IPS-NIHi11 (cell line): ENCODE measurements around the gene NHEJ1.

Experiments
- DNase-seq: peaks from one replicate; pipeline ENCODE4 v3.0.0; 2012; ENCODE audit warnings: mixed read lengths, low spot score

NHEJ1 gene

DNA sequence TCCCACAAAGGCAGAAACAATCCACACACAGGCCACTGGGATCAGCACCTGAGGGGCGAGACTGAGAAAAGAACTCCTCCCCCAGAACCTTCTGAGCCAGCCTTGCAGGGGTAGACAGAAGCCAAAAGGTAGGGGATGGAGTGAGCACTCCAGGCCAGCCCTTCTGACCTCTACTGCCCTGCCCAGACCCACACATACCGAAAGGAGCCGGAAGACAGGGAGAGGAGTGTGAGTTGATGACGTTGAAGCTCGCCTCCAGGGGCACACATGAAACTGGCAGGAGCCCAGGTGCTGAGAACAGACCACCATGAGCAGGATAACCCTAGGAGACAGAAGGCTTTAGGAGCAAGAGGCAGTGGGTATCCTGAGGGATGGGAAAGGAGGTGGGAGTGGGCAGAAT, 7.4 kb upstream of the NHEJ1 start:
- no peak for DNase-seq

DNA sequence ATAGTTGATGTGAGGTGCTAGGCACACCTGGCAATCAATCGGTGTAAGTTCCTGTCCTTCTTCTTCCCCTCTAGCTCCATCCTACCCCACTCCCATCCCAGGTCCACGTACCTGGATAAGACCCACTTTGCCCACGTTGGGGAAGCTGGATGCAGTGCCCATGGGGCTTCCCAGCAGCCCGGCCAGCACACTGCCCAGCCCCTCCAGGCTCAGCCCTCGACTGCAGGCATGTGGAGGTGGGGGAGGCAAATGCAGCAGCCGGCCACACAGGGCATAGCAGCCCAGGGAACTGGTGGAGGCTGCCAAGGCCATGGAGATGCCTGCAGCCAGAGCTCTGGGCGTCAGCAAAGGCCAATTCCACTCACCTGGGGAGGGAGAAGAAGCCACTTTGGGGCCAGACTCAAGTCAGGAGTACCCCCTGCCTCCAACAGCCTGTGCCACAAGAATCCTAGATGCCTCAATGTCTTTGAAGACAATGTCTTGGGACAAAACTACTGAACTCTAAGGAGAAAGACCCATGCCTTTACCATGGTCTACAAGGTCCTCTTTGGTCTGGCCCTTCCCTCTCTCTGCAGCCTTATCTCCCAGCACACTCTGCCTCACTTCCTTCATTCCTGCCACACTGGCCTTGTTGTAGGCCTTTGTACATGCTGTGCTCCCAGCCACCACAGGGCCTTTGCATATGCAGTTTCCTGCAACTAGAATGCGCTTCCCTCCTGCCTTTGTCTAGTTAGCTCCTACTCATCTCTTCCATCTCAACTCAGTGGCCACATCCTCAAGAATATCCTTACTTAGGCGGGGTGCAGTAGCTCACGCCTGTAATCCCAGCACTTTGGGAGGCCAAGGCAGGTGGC, 4.7 kb upstream of the NHEJ1 start:
- DNase-seq: no peak

DNA sequence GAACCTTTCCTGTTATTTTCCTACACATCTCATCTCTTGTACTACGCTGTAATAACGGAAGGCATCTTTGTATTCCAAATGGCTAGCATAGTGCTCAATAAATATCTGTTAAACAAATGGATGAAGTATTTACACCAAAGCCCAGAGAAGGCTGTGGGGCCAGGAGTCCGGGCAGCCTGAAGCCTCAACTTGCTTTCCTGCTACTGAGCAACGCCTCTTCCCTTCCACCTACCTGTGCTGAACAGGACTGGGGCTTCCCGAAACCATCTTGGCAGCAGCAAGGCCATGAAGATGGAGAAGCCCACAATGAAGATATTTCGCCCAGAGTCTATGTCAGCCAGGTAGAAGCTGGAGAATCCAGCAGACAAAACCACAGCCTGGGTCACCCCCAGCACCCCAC, 2.5 kb upstream of the NHEJ1 start:
- no peak for DNase-seq

DNA sequence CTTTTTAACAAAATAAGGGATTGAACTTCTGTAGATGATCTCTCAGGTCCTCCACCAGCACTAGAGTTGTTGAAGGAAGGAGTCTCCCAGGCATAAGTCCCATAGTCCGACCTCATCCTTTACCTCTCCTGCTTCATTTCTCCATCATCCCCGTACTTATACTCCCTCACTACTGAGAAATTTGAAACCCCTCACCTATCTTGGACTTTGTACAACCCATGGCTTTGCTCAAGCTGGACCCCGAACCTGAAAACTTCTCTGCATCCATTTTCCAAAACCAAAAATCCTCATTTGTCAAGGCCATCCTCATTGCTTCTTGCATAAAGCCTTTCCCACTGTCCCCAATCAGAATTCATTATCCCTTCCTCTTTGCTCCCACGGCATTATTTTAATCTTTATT, 482 bp upstream of the NHEJ1 start:
- DNase-seq: no peak

DNA sequence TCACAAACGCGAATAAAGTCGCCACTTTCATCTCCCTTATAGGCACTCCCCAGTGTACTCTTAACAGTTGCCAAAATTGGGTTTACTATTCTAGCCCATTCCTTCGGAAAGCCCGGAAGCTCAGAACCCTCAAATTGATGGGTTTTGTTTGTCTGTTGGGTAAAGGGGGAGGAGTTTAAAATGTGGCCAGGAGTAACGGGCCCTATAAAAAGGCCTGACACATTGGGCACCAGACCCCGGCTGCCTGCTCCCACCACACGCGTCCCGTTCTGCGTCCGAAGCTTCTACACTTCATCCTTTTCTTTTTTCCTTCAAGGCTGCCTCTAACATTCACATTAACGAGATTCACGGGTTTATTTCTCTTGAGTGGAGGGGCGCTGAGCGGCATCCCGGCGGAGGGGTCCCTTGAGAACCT, 837 bp downstream of the NHEJ1 start:
- DNase-seq: no peak

DNA sequence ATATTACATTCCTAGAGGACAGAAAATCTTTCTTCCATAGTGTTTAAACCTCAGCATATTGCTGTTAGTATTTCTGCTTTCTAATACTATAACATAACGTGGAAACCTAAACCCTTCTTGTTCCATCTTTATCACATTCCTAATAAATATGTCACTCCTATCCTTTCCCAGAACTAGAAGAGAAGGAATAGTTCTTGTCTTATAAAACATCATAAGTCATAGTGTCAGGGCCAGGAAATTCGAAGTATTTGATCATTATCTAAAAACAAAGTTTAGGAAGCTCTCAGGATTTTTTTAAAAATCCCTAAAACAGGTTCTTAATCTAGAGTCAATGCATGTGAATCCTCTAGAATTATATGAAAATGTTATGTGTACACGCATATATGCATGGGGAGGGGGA, 2.0 kb downstream of the NHEJ1 start:
- no peak for DNase-seq

DNA sequence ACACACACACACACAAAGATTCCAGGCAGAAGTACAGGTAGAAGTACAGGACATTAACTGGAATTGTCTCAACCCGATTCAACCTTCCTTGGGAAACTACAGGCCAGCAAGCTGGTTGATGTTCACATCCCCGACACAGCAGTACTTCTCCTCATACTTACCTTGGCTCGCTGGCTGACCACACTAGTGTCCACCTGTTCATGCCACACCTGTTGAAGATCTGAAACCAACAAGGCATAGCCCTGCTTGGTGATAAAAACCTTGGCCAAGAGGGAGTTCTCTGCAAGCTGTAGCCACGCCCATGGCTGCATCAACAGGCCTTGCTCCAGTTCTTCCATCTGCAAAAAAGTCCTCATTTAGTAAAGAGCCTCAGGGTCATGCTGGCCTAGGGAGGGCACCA, 2.6 kb downstream of the NHEJ1 start:
- no peak for DNase-seq

DNA sequence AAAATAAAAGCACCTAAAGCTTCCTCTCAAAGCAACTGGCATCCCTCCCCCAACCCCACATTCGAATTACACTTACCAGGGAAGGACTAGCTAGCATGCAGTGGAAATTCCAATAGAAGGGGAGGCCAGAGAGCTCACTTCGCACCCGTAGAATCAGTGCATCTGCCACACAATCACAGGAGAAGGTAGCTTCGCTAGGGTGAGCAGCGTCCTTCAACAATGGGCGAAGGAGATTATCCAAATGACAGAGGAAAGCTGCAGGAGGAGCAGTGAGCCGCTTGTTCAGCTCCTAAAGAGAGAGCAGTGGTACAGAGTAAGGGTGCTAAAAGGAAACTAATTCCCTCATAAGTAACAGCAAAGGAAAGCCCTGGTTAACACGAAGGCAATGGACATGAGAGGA, 3.2 kb downstream of the NHEJ1 start:
- no peak for DNase-seq

DNA sequence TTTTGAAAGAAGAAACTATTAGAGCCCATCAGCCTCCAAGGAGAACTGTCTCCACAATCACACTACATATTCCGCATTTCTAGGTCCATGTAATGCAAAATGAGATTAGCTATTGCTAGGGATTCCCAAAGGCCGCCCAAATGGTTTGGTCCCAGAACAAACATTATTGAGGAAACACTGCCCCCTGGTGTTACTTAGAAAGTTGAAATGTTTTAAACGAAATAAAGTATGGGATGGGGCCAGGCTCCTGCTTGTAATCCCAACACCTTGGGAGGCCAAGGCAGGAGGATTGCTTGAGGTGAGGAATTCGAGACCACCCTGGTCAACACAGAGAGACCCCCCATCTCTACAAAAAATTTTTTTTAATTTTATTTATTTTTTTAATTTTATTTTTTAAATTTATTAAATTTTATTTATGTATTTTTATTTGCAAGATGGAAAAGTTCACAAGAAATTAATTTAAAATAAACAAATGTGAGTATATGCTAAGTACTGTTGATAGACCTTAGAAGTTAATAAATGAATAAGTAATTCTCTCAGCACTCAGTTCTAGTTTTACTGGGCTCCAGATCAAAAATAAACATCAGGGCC, 5.5 kb downstream of the NHEJ1 start:
- DNase-seq: peak; percentile 70

DNA sequence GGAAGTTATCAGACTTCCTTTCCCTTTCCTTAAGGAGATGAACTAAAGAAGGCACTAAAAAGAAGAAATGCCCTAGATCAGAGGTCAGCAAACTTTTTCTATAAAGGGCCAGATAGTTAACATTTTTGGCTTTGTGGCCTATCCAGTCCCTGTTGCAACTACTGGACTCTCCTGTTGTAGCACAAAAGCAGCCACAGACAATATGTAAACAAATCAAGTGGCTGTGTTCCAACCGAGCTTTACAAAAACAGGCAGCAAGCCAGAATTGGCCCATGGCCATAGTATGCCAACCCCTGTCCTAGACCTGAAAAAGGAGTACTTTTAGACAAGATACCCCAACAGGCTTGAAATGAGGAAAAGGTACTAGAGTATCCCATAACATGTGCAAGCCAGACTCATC, 10.9 kb downstream of the NHEJ1 start:
- DNase-seq: no peak

DNA sequence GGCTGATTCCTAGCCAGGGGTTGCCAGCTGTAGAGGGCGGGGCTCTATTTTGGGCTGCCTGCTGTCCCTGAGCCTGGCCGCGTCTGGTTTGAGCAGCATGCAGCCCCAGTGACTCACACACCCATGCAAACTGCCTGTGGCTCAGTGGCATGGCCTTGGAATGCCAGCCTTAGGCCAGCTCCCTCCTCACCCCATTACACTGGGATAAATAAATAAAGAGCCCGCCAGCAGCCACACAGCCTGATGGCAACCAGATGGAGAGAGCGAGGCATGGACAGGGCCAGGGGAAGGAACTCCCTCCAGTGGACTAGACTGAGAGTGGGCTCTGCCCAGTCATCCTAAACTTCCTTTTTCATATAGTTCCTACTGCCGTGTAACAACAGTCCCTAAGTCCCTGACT, 18.3 kb downstream of the NHEJ1 start:
- no peak for DNase-seq

DNA sequence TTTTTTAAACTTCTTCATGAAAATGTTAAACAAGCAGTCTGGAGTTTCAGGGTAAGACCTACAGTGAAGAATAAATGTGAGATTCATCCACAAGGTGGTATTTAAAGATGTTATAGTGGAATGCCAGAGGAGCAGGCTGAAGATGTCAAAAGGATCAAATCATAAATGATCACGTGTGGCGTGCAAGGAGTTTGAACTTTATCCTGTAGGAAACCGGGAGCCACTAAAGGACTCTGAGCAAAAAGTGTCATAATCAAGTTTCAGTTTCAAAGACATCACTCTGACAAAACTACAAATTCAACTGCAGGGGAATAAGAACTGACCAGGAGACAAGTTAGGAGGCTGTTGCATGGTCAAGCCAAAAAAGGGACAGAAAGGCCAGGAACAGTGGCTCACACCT, 19.9 kb downstream of the NHEJ1 start:
- no peak for DNase-seq

DNA sequence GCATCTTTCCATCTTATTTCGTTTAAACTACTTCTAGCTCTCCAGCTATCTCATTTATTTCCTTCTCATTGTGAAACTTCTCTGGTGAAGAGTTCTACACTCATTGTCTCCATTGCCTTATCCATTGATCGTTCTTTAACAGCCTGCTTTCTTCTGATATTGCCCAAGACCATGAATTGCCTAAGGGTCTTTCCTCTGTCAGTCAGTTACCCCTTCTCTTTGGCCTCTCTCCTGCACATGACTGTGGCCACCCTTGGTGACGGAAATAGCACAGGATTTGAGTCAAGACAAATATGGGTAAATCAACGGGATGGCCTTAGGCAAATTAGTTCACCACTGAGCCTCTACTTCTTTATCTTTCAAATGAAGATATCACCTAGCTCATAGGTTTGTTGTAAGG, 26.6 kb downstream of the NHEJ1 start:
- DNase-seq: no peak

DNA sequence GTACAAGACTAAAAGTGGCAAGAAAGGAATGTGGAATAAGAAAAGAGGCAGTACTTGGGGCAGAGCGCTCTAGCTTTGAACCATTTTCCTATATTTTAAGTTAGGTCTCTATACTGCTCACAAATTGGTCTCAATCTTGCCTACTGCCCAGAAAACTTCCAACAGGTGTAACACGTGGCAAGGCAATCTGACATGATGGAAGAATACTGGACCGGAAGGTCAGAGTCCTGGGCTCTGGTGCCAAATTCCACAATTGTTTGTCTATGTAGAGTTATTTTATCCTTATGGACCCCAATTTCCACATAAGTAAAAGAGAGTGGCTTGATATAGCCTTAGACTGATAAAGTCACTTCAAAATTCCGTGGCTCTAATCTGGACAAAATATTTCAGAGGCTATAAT, 28.9 kb downstream of the NHEJ1 start:
- DNase-seq: no peak

DNA sequence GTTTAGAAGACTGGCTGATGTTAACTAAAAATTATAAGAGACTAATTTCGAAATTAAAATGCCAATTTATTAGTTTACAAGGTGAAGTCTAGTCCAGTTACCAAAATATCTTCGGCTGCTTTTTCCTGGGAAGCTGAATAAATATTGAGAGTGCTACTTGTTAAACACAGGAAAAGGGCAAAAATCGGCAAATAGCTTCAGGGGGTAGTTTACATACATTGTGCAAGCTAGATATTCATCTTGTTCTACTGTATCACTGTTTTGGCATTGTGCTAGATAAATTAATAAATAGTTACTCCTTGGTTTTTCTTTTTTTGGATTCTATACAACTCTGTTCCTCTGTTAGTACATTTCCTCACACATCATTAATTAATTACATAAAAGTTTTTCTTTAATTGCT, 29.3 kb downstream of the NHEJ1 start:
- DNase-seq: no peak

DNA sequence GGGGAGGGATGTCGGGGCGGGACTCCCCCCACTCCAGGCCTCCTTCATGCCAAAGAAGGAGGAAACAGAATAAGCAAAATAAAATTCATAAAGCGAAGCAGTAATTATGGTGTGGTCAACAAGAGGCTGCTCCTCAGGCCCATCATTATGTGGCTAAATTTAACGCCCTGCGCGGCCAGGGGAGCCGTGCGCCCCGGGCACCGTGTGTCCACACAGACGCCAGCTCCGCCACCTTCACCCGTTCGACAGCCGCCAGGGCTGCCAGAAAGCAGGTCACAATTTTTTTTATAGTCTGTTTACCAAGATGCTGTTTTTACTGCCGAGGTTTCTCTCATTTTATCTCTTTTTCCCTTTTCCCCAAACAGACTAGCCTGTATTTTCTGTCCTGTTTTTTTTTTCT, 31.0 kb downstream of the NHEJ1 start:
- no peak for DNase-seq

DNA sequence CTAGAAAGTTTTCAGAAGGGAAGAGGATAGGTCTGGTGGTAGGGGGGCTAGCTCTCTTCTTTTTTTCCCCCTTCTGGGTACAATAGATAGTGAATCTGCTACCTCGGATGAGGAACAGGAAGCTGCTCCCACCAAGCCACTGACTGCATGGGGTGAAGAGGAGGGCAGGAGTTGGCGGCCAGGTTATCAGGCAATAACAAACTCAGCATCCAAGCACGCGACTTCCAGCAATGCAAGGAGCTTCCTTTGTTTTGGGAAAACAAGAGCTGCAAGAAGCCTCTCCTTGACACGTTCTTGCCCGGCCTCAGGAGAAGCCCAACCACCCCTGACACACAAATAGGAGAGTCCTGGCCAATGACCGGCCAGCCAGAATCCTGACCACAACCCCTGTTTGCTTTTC, 32.2 kb downstream of the NHEJ1 start:
- DNase-seq: peak; percentile 19

DNA sequence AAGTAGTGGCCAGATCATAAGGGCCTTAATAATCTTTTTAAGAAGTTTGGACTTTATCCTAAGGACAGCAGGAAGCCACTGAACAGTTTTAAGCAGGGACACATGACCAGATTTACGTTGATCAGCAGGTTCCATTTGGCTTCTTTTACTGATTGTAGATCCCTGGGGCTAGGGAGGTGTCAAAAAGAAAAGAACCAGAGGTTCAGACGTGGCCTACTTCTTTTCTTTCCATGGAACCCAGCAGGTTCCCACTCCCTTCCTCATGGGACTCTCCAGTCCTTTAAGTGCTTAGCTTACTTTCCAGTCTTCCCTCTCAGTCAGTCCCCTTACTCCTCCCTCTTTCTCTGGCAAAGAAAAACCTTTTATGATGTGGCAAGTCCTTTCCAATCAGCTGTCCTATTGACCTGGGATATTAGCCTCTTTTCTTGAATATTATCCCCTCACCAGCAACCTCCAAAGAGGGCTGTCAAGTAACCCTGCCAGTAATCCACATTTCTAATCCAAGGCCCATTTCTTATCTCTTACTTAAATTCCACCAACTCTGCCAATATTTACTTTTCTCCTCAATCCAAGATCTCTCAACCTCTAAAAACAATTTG, 33.5 kb downstream of the NHEJ1 start:
- DNase-seq: no peak

DNA sequence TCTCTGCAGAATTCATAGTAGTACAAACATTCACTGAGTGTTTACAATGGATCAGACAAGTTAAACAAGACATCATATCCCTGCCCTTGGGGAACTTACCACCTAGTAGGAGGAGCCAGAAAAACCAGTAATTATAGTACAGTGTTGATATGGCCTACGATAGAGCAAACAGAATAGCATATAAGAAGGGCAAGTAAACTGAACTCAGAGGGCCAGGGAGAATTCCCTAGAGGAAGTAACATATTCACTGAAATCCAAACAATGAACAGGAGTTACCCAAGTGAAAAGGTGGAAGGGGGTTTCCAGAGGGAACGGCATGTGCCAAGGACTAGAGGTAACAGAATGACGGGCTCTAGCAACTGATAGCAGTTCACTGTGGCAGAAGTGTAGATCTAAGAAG, 34.1 kb downstream of the NHEJ1 start:
- DNase-seq: no peak

DNA sequence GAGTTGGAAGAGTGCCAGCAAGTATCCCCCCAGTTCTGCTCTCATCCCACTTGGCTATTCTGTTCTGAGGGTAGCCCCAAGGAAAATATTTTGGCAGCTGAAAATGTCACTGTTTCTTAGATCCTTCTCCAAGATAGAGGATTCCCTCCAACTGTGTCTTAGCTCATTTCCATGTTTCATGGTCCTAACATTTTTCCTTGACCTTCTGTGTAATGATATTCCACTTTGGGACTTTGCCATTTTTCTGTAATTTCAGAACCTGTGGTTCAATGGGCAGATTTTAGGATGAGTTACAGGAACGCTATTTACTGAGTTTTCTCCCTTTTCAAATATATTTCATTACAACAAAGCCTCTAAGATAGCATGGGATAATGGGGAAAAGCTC, 34.7 kb downstream of the NHEJ1 start:
- no peak for DNase-seq

DNA sequence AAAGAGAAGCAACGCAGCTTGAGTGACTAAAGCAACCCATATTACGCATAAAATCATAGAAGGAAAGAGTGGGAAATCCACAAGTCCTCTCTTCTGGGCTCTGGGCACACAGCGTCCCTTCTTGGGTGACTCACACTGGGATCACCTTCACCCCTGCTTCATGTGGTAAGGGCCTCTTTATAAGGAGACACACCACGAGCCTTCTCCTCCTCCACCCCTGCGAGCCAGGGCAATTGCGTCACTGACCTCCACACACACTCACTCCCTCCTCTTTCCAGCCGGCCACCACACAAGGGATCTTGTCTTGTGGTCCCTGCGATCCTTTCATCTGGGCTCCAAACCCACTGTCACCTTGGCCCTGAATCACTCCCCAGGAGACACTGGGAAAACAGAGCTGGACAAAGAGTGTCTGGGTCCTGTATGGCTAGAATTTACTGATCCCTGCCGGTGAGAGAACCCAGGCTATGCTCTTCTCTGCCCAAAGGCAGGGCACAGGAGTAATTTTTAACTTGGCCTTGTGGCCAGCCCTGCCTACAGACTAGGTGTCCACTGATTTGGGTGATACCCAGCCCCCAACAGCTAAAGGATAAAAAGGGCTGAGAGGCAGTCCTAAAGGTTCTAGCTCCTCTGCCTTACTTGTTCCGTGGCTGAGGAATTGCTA, 35.3 kb downstream of the NHEJ1 start:
- no peak for DNase-seq

DNA sequence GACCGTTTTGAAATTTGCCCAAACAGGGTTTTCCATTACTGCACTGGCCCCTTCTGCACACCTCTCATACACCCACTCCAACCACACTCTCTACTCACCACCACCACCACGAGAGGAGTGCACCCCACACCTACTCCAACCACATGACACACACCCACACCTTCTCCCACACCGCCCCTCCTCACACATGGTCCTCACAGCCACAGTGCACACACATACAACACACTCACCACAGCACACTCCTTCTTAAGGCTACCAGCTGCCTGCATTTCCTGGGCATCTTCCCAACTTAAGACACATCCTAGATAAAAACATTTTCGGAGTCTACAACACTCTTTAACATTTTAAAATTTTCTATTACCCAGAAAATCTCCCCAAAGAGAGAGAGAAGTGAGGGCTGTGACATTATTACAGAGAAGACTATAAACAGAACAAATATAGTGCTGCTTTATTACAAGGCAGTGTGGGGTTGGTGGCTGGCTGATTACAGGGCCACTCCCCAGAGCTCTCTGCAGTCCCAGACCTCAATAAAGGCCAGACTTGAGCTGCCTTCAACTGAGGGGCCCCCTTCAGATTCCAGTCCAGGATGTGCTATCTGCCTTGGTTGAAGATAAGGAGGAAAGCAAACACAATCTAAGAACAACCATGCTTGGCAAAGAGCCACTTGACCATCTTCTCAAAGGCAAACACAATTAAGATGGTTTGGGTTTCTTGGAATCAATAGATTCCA, 36.1 kb downstream of the NHEJ1 start:
- DNase-seq: no peak
